ENCODE results near the gene UVSSA. TPM values are rescaled to one million over a fixed set of nuclear protein-coding genes. Genes with fewer than 3 reads are reported as not detected.

Gene UVSSA
- polyA plus RNA-seq, 6 donors from 2014 or later: 2.0 to 5.6 (median 3.0) TPM

- Mint-ChIP-seq H3K9me3 (no peaks in the 10 kb centered on the region), H3K36me3 (no peaks in the 10 kb centered on the region), H3K4me1 (peaks cover 10 to 25% (median 25%) of the 10 kb centered on the region in 3 donors), H3K27me3 (no peaks in the 10 kb centered on the region), H3K27ac (no peak overlapping the region), H3K4me3 (no peak overlapping the region)
- ATAC-seq (ENCODE audit: low read depth in 2 of 2) (no peak), DNase-seq (no peak)
These were observed 5.5 kb downstream of the UVSSA start for GRCh38 chr4:1352567-1352900.

GRCh38 chr4:1353186-1354055 lies 6.4 kb downstream of the UVSSA start:
- Mint-ChIP-seq H3K27ac (no peak overlapping the region), H3K27me3 (no peaks in the 10 kb centered on the region), H3K9me3 (no peaks in the 10 kb centered on the region), H3K36me3 (no peaks in the 10 kb centered on the region), H3K4me1 (peaks cover 8 to 21% (median 17%) of the 10 kb centered on the region in 3 donors), H3K4me3 (no peak overlapping the region)
- ATAC-seq (ENCODE audit: low read depth in 2 of 2): no peak
- DNase-seq: no peak

- DNase-seq: no peak
- H3K27ac Mint-ChIP-seq: no peak overlapping the region
- no peaks in the 10 kb centered on the region for H3K36me3 Mint-ChIP-seq
- H3K9me3 Mint-ChIP-seq: no peaks in the 10 kb centered on the region
- H3K4me3 Mint-ChIP-seq: no peak overlapping the region
- peaks cover 0 to 12% (median 7%) of the 10 kb centered on the region in 3 donors for H3K4me1 Mint-ChIP-seq
- no peak for ATAC-seq (ENCODE audit: low read depth in 2 of 2)
- H3K27me3 Mint-ChIP-seq: no peaks in the 10 kb centered on the region
These were observed 7.4 kb downstream of the UVSSA start for GRCh38 chr4:1354136-1354982.

GRCh38 chr4:1354983-1355275 lies 7.9 kb downstream of the UVSSA start:
- Mint-ChIP-seq H3K27me3 (no peaks in the 10 kb centered on the region), H3K36me3 (no peaks in the 10 kb centered on the region), H3K27ac (no peak overlapping the region), H3K4me1 (peaks cover 0 to 12% (median 7%) of the 10 kb centered on the region in 3 donors), H3K9me3 (no peaks in the 10 kb centered on the region), H3K4me3 (no peak overlapping the region)
- DNase-seq (no peak), ATAC-seq (ENCODE audit: low read depth in 2 of 2) (no peak)

- H3K9me3 Mint-ChIP-seq: no peaks in the 10 kb centered on the region
- H3K27ac Mint-ChIP-seq: peak overlapping the region in 1 of 6 donors; percentile 59
- peaks cover 0 to 12% (median 7%) of the 10 kb centered on the region in 3 donors for H3K4me1 Mint-ChIP-seq
- peak overlapping the region in 1 of 8 donors; percentile 50 for H3K4me3 Mint-ChIP-seq
- H3K36me3 Mint-ChIP-seq: no peaks in the 10 kb centered on the region
- no peaks in the 10 kb centered on the region for H3K27me3 Mint-ChIP-seq
- DNase-seq (no peak), ATAC-seq (ENCODE audit: low read depth in 2 of 2) (no peak)
These were observed 8.4 kb downstream of the UVSSA start for GRCh38 chr4:1355378-1355777.

- Mint-ChIP-seq H3K36me3 (no peaks in the 10 kb centered on the region), H3K4me1 (peaks cover 0 to 11% (median 5%) of the 10 kb centered on the region in 3 donors), H3K27ac (peak overlapping the region in 1 of 6 donors; percentile 23), H3K4me3 (no peak overlapping the region), H3K27me3 (no peaks in the 10 kb centered on the region), H3K9me3 (no peaks in the 10 kb centered on the region)
- no peak for DNase-seq
- ATAC-seq (ENCODE audit: low read depth in 2 of 2): no peak
These were observed 9.4 kb downstream of the UVSSA start for GRCh38 chr4:1356181-1356998.

GRCh38 chr4:1357356-1358248 lies 10.6 kb downstream of the UVSSA start:
- H3K4me1 Mint-ChIP-seq: peaks cover 0 to 5% (median 0%) of the 10 kb centered on the region in 3 donors
- no peak overlapping the region for H3K4me3 Mint-ChIP-seq
- no peaks in the 10 kb centered on the region for H3K9me3 Mint-ChIP-seq
- no peaks in the 10 kb centered on the region for H3K27me3 Mint-ChIP-seq
- no peak overlapping the region for H3K27ac Mint-ChIP-seq
- ATAC-seq (ENCODE audit: low read depth in 2 of 2): no peak
- no peak for DNase-seq
- no peaks in the 10 kb centered on the region for H3K36me3 Mint-ChIP-seq

- Mint-ChIP-seq H3K4me3 (no peak overlapping the region), H3K27me3 (no peaks in the 10 kb centered on the region), H3K27ac (no peak overlapping the region), H3K9me3 (no peaks in the 10 kb centered on the region), H3K36me3 (no peaks in the 10 kb centered on the region), H3K4me1 (peaks cover 0 to 5% (median 0%) of the 10 kb centered on the region in 3 donors)
- ATAC-seq (ENCODE audit: low read depth in 2 of 2): no peak
- DNase-seq: no peak
These were observed 11.6 kb downstream of the UVSSA start for GRCh38 chr4:1358421-1359143.

GRCh38 chr4:1359144-1359501 lies 12.1 kb downstream of the UVSSA start:
- Mint-ChIP-seq H3K9me3 (no peaks in the 10 kb centered on the region), H3K4me3 (no peak overlapping the region), H3K36me3 (no peaks in the 10 kb centered on the region), H3K27me3 (no peaks in the 10 kb centered on the region), H3K4me1 (peaks cover 0 to 5% (median 0%) of the 10 kb centered on the region in 3 donors), H3K27ac (no peak overlapping the region)
- no peak for ATAC-seq (ENCODE audit: low read depth in 2 of 2)
- DNase-seq: no peak

- H3K27ac Mint-ChIP-seq: no peak overlapping the region
These were observed 13.0 kb downstream of the UVSSA start for GRCh38 chr4:1359976-1360375.

GRCh38 chr4:1360423-1361283 lies 13.6 kb downstream of the UVSSA start:
- no peak for ATAC-seq (ENCODE audit: low read depth in 2 of 2)
- H3K36me3 Mint-ChIP-seq: no peaks in the 10 kb centered on the region
- peaks cover 0 to 5% (median 0%) of the 10 kb centered on the region in 3 donors for H3K4me1 Mint-ChIP-seq
- peak overlapping the region in 1 of 6 donors; percentile 47 for H3K27ac Mint-ChIP-seq
- no peak for DNase-seq
- H3K9me3 Mint-ChIP-seq: no peaks in the 10 kb centered on the region
- no peak overlapping the region for H3K4me3 Mint-ChIP-seq
- no peaks in the 10 kb centered on the region for H3K27me3 Mint-ChIP-seq

More at GRCh38 chr4:1359976-1360375, 13.0 kb downstream of the UVSSA start:
- Mint-ChIP-seq H3K36me3 (no peaks in the 10 kb centered on the region), H3K27me3 (no peaks in the 10 kb centered on the region), H3K4me3 (peak overlapping the region in 1 of 8 donors; percentile 51), H3K4me1 (peaks cover 0 to 5% (median 0%) of the 10 kb centered on the region in 3 donors), H3K9me3 (no peaks in the 10 kb centered on the region)
- DNase-seq (no peak), ATAC-seq (ENCODE audit: low read depth in 2 of 2) (no peak)

Data from naive B cell (primary cell).